Body of pancreas (tissue), 4 donors: ENCODE data around the gene MAGI1. TPM values are rescaled to one million over a fixed set of nuclear protein-coding genes. Genes with fewer than 3 reads are reported as not detected.
"Not testable (repeated sequence)": the region's sequence is repeated elsewhere in the genome, so short reads cannot be mapped to it uniquely, and the experiment has no call there.

ENCODE experiments used
- ATAC-seq: fragments of 150-250 bp; one replicate; pipeline ENCODE4 v1.9.1; 2016
- DNase-seq, 4 donors: peaks; one replicate each; pipeline ENCODE4 v3.0.0-alpha.2; 2019
- H3K27ac ChIP-seq, 4 donors: fragments of 200-600 bp; sonication (generic); 1 replicate in 3 of 4; 2 replicates in 1 of 4; pipeline versions ENCODE4 v1.5.1 to v1.6.1; 2016 to 2019; ENCODE audit warnings: mild to moderate bottlenecking in 1 of 4, mixed read lengths in 1 of 4, moderate library complexity in 1 of 4
- H3K27me3 ChIP-seq, 2 donors: fragments of 200-600 bp; sonication (generic); one replicate each; pipeline ENCODE4 v1.6.0; 2016; ENCODE audit warnings: mild to moderate bottlenecking in 1 of 2
- H3K36me3 ChIP-seq, 2 donors: fragments of 200-600 bp; sonication (generic); replicated peaks in 1 of 2; 2 replicates each; pipeline ENCODE4 v1.5.1; 2016; ENCODE audit warnings: low read depth in 2 of 2; ENCODE audit not compliant: insufficient read depth in 1 of 2
- H3K4me1 ChIP-seq: fragments of 200-600 bp; sonication (generic); one replicate; pipeline ENCODE4 v1.6.0; 2016
- H3K4me3 ChIP-seq, 2 donors: fragments of 200-600 bp; sonication (generic); 1 replicate in 1 of 2; 2 replicates in 1 of 2; pipeline ENCODE4 v1.5.1; 2016 to 2019
- H3K9me3 ChIP-seq, 3 donors: fragments of 200-600 bp; sonication (generic); 1 replicate in 2 of 3; 2 replicates in 1 of 3; pipeline ENCODE4 v1.5.1; 2016
- POLR2A ChIP-seq, 3 donors: fragments of 450-650 bp; IDR thresholded peaks; one replicate each; pipeline ENCODE4 v1.6.1; 2016; ENCODE audit warnings: antibody characterized with exemption in 3 of 3, mild to moderate bottlenecking in 2 of 3
- WGBS, 2 donors: methylation state at CpG; one replicate each; pipeline ENCODE4 v1.1.5; 2017; 5-methylcytosine and 5-hydroxymethylcytosine counted together
- intact Hi-C: fragments of 100-400 bp; cut with DNase I; formaldehyde crosslinking; loops from one replicate; pipeline ENCODE4 v1.15.1; 2023
- total RNA-seq, 2 donors: library from RNA; depleted of rRNA; stranded (reverse); fragments of >200 nt; gene quantifications; one replicate each; pipeline ENCODE4 v1.1.0, GENCODE V29; 2016
- TF ChIP-seq, protein P1 (sequence below), 7 experiments: fragments of 450-650 bp in 4 of 7; fragments of 200-600 bp in 3 of 7; sonication (generic) in 3 of 7; IDR thresholded peaks; one replicate each; pipeline ENCODE4 v1.5.1; 2016 to 2019; ENCODE audit warnings: antibody characterized with exemption in 7 of 7

The MAGI1 gene
- total RNA-seq, 2 donors from 2014 or later = 44.2 to 63.6 TPM

DNA sequence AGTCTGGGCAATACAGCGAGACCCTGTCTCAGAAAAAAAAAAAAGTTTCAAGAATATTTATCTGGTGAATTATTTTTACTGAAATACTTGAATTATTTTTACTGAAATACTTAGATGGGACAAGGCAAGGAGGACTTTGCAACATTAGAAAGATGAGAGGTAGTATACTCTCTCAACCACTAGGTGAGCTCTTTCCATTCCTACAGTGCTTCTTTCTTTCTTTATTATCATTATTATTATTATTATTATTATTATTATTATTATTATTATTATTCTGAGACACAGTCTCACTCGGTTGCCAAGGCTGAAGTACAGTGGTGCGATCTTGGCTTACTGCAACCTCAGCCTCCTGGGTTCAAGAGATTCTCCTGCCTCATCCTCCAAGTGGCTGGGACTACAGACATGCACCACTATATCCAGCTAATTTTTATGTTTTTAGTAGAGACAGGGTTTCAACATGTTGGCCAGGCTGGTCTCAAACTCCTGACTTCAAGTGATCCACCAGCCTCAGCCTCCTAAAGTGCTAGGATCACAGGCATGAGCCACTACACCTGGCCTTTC, 468.8 kb downstream of the MAGI1 start:
- Histone ChIP-seq H3K36me3 (no peaks in the 10 kb centered on the region), H3K4me3 (no peak overlapping the region), H3K9me3 (no peaks in the 10 kb centered on the region), H3K27me3 (no peaks in the 10 kb centered on the region), H3K4me1 (peaks cover 6% of the 10 kb centered on the region), H3K27ac (no peak overlapping the region)
- DNase-seq = no peak
- ATAC-seq = no peak
- intact Hi-C loops = no loop called here
- TF ChIP-seq POLR2A (IDR thresholded peaks at IDR 0.05) = no peak
- TF ChIP-seq, protein P1, sequence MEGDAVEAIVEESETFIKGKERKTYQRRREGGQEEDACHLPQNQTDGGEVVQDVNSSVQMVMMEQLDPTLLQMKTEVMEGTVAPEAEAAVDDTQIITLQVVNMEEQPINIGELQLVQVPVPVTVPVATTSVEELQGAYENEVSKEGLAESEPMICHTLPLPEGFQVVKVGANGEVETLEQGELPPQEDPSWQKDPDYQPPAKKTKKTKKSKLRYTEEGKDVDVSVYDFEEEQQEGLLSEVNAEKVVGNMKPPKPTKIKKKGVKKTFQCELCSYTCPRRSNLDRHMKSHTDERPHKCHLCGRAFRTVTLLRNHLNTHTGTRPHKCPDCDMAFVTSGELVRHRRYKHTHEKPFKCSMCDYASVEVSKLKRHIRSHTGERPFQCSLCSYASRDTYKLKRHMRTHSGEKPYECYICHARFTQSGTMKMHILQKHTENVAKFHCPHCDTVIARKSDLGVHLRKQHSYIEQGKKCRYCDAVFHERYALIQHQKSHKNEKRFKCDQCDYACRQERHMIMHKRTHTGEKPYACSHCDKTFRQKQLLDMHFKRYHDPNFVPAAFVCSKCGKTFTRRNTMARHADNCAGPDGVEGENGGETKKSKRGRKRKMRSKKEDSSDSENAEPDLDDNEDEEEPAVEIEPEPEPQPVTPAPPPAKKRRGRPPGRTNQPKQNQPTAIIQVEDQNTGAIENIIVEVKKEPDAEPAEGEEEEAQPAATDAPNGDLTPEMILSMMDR (IDR thresholded peaks at IDR 0.05) = no peak
- 94% methylated on average over 3 of the region's 3 CpGs for WGBS, 2 donors

DNA sequence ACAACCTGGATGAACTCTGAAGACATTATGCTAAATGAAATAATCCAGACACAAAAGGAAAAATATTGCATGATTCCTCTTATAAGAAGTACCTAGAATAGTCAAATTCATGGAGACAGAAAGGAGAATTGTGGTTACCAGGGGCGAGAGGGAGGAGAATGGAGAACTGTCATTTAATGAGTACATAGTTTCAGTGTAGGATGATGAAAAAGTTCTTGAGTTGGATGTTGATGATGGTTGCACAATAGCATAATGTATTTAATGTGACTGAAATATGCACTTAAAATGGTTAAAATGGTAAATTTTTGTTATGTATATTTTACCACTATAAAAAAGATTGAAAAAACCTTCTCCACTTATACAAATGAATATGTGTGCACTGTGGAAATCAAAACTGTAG, 469.6 kb downstream of the MAGI1 start:
- no peak overlapping the region for H3K27ac ChIP-seq
- no peak overlapping the region for H3K4me3 ChIP-seq
- TF ChIP-seq POLR2A (IDR thresholded peaks at IDR 0.05) = no peak
- TF ChIP-seq, protein P1 (IDR thresholded peaks at IDR 0.05) = no peak
- H3K4me1 ChIP-seq = peaks cover 6% of the 10 kb centered on the region
- no peak for DNase-seq
- 86 to 96% methylated on average over 1 of the region's 1 CpG for WGBS, 2 donors
- no peaks in the 10 kb centered on the region for H3K9me3 ChIP-seq
- no peak for ATAC-seq
- H3K36me3 ChIP-seq = no peaks in the 10 kb centered on the region
- intact Hi-C loops = no loop called here
- no peaks in the 10 kb centered on the region for H3K27me3 ChIP-seq

DNA sequence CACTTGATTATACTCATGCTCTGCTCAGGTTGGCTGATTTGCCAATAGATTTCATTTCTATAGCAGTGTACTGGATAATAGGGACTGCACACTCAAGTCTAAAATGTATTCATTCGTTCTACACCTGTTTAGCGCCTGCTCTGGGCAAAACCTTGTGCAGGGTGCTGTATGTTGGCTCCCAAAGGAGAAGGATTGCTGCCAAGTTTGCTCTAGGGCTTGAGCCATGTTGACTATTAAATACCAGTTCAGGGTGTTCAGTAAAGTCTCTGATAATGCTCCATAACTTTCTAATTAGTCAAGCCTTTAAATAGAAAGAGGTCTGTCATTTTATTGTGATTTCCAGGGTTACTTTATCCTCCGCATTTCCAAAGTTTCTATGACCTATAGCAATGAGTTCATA, 470.2 kb downstream of the MAGI1 start:
- H3K27me3 ChIP-seq = no peaks in the 10 kb centered on the region
- 75 to 78% methylated on average over 3 of the region's 3 CpGs for WGBS, 2 donors
- H3K4me1 ChIP-seq = peaks cover 6% of the 10 kb centered on the region
- no peak overlapping the region for H3K27ac ChIP-seq
- ATAC-seq = no peak
- intact Hi-C loops = no loop called here
- no peaks in the 10 kb centered on the region for H3K36me3 ChIP-seq
- no peaks in the 10 kb centered on the region for H3K9me3 ChIP-seq
- DNase-seq = no peak
- H3K4me3 ChIP-seq = no peak overlapping the region
- TF ChIP-seq, protein P1 (IDR thresholded peaks at IDR 0.05) = no peak
- no peak for TF ChIP-seq POLR2A (IDR thresholded peaks at IDR 0.05)

DNA sequence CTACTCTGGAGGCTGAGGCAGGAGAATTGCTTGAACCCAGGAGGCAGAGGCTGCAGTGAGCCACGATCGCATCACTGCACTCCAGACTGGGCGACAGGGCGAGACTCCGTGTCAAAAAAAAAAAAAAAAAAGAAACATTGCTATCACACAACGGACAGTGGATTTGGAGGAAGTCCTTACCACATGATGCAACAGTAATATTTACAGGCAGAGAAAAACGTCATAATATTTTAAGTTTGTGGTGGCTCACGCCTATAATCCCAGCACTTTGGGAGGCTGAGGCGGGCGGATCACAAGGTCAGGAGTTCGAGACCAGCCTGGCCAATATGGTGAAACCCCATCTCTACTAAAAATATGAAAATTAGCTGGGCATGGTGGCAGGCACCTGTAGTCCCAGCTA, 473.0 kb downstream of the MAGI1 start:
- H3K4me1 ChIP-seq, H3K9me3 ChIP-seq, H3K36me3 ChIP-seq, H3K27me3 ChIP-seq, H3K4me3 ChIP-seq, intact Hi-C loops, H3K27ac ChIP-seq, ATAC-seq, DNase-seq: not testable (repeated sequence)
- 90% methylated on average over 11 of the region's 11 CpGs for WGBS, 2 donors

DNA sequence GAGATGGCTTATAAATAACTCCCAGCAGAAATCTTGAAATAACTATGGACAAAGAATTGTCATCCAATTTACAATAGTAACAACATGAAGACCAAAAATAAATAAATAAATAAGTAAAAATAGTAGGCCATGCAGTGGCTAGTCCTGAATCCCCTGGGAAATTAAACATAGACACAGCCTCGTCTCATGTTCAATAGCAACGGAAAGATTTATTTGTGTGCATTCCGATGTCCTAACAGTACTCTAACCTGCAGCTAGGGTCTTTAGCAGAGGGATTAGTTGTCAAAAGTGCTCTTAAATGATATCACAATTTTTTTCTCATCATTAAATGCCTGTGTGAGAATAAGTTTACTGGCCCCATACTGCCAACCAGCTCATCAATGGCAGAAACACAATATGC, 474.2 kb downstream of the MAGI1 start:
- H3K9me3 ChIP-seq = no peaks in the 10 kb centered on the region
- ATAC-seq (no peak), DNase-seq (no peak)
- 75 to 84% methylated on average over 3 of the region's 3 CpGs for WGBS, 2 donors
- no peak overlapping the region for H3K27ac ChIP-seq
- no peaks in the 10 kb centered on the region for H3K27me3 ChIP-seq
- H3K36me3 ChIP-seq = no peaks in the 10 kb centered on the region
- intact Hi-C loops = no loop called here
- H3K4me3 ChIP-seq = no peak overlapping the region
- no peak for TF ChIP-seq POLR2A (IDR thresholded peaks at IDR 0.05)
- TF ChIP-seq, protein P1 (IDR thresholded peaks at IDR 0.05) = no peak
- H3K4me1 ChIP-seq = no peaks in the 10 kb centered on the region
